GM12878 (cell line): ENCODE data around the gene SLC37A1. TPM values are rescaled to one million over a fixed set of nuclear protein-coding genes. Genes with fewer than 3 reads are reported as not detected.
A peak's percentile ranks its signal among the peaks of the same experiment; 100 is the strongest.

ENCODE experiments used
- ATAC-seq: fragments of 200-7000 bp; cut with Tn5 transposase; 3 replicates; pipeline ENCODE4 v1.9.1; 2020; ENCODE audit warnings: mild to moderate bottlenecking, moderate library complexity
- BruUV-seq: library from RNA; stranded (reverse); fragments of 400-500 nt; replicated peaks from 2 replicates; lab custom pipeline; 2021; lab: Mats Ljungman, UMichigan
- CTCF ChIA-PET: fragments of 300-600 bp; sonication (Branson Sonifier 250); formaldehyde crosslinking; extraction: SDS; loops from one replicate; lab custom pipeline; 2021; ENCODE audit warnings: inconsistent platforms; lab: Yijun Ruan, JAX
- POLR2A ChIA-PET: fragments of 350-600 bp; formaldehyde crosslinking; extraction: SDS; loops from one replicate; lab custom pipeline; 2021; ENCODE audit warnings: inconsistent platforms; lab: Charles Lee
- RAD21 ChIA-PET: fragments of 300-600 bp; sonication (Branson Sonifier 250); formaldehyde crosslinking; loops from one replicate; lab custom pipeline; 2023; ENCODE audit warnings: antibody characterized with exemption; ENCODE audit not compliant: unreplicated experiment; lab: Charles Lee
- SMC1A ChIA-PET: fragments of 300-600 bp; sonication (Branson Sonifier 250); formaldehyde crosslinking; loops from one replicate; lab custom pipeline; 2023; ENCODE audit not compliant: unreplicated experiment, uncharacterized antibody; lab: Charles Lee
- DNase-seq: peaks from one replicate; pipeline ENCODE4 v3.0.0-alpha.2; 2011; ENCODE audit warnings: low read depth, low spot score
- FAIRE-seq: peaks from 3 replicates; lab custom pipeline; 2011; peaks lifted over from hg19 to GRCh38; lab: Jason Lieb, UNC
- H2AFZ ChIP-seq: 2 replicates; pipeline ENCODE4 v1.6.0; 2011; ENCODE audit warnings: low read depth, low read length, control low read depth; ENCODE audit not compliant: control insufficient read depth
- H3K27ac ChIP-seq: 2 replicates; pipeline ENCODE4 v1.5.1; 2011; ENCODE audit warnings: control low read depth; ENCODE audit not compliant: control insufficient read depth, insufficient read depth
- H3K27me3 ChIP-seq, 2 experiments: replicated peaks in 1 of 2; 2 replicates each; pipeline versions ENCODE4 v1.6.0 to v1.6.1; 2011; ENCODE audit warnings: low read length in 1 of 2; ENCODE audit not compliant: control insufficient read depth in 2 of 2, insufficient read depth in 2 of 2
- H3K36me3 ChIP-seq, 2 experiments: 2 replicates each; pipeline ENCODE4 v1.5.1; 2011; ENCODE audit warnings: low read length in 1 of 2; ENCODE audit not compliant: control insufficient read depth in 2 of 2, insufficient read depth in 2 of 2
- H3K4me1 ChIP-seq: 2 replicates; pipeline ENCODE4 v1.6.1; 2011; ENCODE audit warnings: mild to moderate bottlenecking, low read length, moderate library complexity, mixed read lengths; ENCODE audit not compliant: control insufficient read depth, insufficient read depth
- H3K4me2 ChIP-seq: 2 replicates; pipeline ENCODE4 v1.6.0; 2011; ENCODE audit warnings: control low read depth; ENCODE audit not compliant: control insufficient read depth, insufficient read depth
- H3K4me3 ChIP-seq: fragments of 200-600 bp; sonication (generic); 2 replicates; pipeline ENCODE4 v1.5.1; 2016
- H3K79me2 ChIP-seq: 2 replicates; pipeline ENCODE4 v1.6.0; 2011; ENCODE audit warnings: low read length; ENCODE audit not compliant: control insufficient read depth, insufficient read depth
- H3K9ac ChIP-seq: 2 replicates; pipeline ENCODE4 v1.8.0; 2011; ENCODE audit warnings: low read length, control low read depth, mixed read lengths; ENCODE audit not compliant: control insufficient read depth, insufficient read depth
- H3K9me3 ChIP-seq: replicated peaks from 3 replicates; pipeline ENCODE4 v1.5.1; 2011; ENCODE audit warnings: mild to moderate bottlenecking, low read length; ENCODE audit not compliant: control insufficient read depth, insufficient read depth
- H4K20me1 ChIP-seq: 2 replicates; pipeline ENCODE4 v1.6.0; 2011; ENCODE audit not compliant: control insufficient read depth, insufficient read depth
- EGR1 ChIP-seq, 2 experiments: IDR thresholded peaks; 1 replicate in 1 of 2; 2 replicates in 1 of 2; pipeline ENCODE4 v1.6.1; 2011 to 2012; ENCODE audit warnings: low read depth in 2 of 2, low read length in 2 of 2, borderline replicate concordance in 1 of 2, mild to moderate bottlenecking in 1 of 2, moderate library complexity in 1 of 2
- MEF2B ChIP-seq: fragments of 450-650 bp; IDR thresholded peaks from 2 replicates; pipeline ENCODE4 v1.6.1; 2018; ENCODE audit warnings: mild to moderate bottlenecking, moderate library complexity; ENCODE audit not compliant: partially characterized antibody, poor library complexity, severe bottlenecking
- MLLT1 ChIP-seq: fragments of 450-650 bp; IDR thresholded peaks from 2 replicates; pipeline ENCODE4 v1.6.1; 2016; ENCODE audit warnings: mild to moderate bottlenecking
- SREBF2 ChIP-seq: IDR thresholded peaks from 2 replicates; pipeline ENCODE4 v1.6.1; 2012; ENCODE audit warnings: mild to moderate bottlenecking, low read length
- WRNIP1 ChIP-seq: IDR thresholded peaks from 2 replicates; pipeline ENCODE4 v1.6.1; 2011; ENCODE audit warnings: low read depth, low read length, improper control_type of control experiment, borderline replicate concordance
- ZNF274 ChIP-seq: IDR thresholded peaks from one replicate; pipeline ENCODE4 v1.8.0; 2011; ENCODE audit not compliant: insufficient read length, insufficient read depth
- WGBS: methylation state at CpG from one replicate; pipeline ENCODE4 v1.1.6; 2016; ENCODE audit warnings: low lambda C conversion rate; ENCODE audit not compliant: insufficient replicate concordance, insufficient coverage; ENCODE audit errors: missing lambda C conversion rate; 5-methylcytosine and 5-hydroxymethylcytosine counted together
- in situ Hi-C: fragments of 300-500 bp; cut with MboI; formaldehyde crosslinking; loops from 9 replicates; pipeline ENCODE4 v1.14.3; 2018; ENCODE audit warnings: mixed read lengths
- intact Hi-C: fragments of 100-400 bp; cut with micrococcal nuclease; formaldehyde crosslinking; loops from one replicate; pipeline ENCODE4 v1.14.2; 2022; ENCODE audit not compliant: unreplicated experiment
- polyA plus RNA-seq, 11 experiments: library from polyadenylated mRNA; depleted of rRNA in 4 of 11; unstranded in 6 of 11; stranded (reverse) in 5 of 11; fragments of >200 nt; fragmentation: Nextera tagmentation in 4 of 11; fragmentation: Illumina TruSeq in 1 of 11; extraction: Ambion mirVana in 4 of 11; extraction: Trizol in 1 of 11; gene quantifications; 1 replicate in 1 of 11; 2 replicates in 10 of 11; pipeline versions ENCODE4 v1.2.1 to v1.2.3, GENCODE V29; 2011 to 2016; ENCODE audit warnings: inconsistent platforms in 2 of 11, missing spikeins in 2 of 11, low read depth in 1 of 11
- total RNA-seq, 4 experiments: library from RNA; depleted of rRNA in 3 of 4; stranded (reverse); fragments of >200 nt in 3 of 4; fragmentation: Illumina TruSeq in 1 of 4; extraction: Trizol in 1 of 4; gene quantifications; 2 replicates each; pipeline versions ENCODE4 v1.2.1 to v1.2.3, GENCODE V29; 2013 to 2021
- TF ChIP-seq, protein P1 (sequence below): IDR thresholded peaks from 2 replicates; pipeline ENCODE4 v1.6.1; 2012; ENCODE audit warnings: improper control_type of control experiment, low read depth, low read length; ENCODE audit not compliant: insufficient replicate concordance

Gene SLC37A1
- total and polyA plus RNA-seq, 10 of the 15 experiments (the other 5 are each of a cell fraction or from before 2014, with no cell fraction given), result 1.1 to 35.5 (median 24.4) TPM

DNA sequence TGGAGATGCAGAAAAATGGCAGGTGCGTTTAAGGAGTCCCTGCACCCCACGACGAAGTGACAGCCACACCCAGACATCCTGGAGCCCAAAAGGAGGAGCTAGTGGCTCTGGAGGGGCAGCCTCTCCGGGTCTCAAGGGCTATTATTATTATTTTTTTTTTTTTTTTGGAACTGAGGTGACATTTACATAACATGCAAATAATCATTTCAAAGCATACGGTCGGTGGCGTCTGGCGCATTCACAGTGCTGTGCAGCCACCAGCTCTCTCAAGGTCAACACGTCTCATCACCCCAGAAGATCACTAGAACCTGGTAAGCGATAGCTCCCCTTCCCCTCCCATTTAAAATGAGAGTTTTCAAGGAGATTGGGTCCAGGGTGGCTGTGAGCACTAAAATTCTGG, 72.2 kb downstream of the SLC37A1 start:
- Histone ChIP-seq H4K20me1 (no peaks in the 10 kb centered on the region), H3K27ac (no peak overlapping the region), H3K9me3 (no peaks in the 10 kb centered on the region), H3K27me3 (no peaks in the 10 kb centered on the region), H3K4me1 (no peaks in the 10 kb centered on the region), H3K9ac (no peak overlapping the region)
- 0 out of 3 replicates have a peak, but pooled peaks have one; percentile 26 for ATAC-seq
- TF ChIP-seq SREBF2, result no peak
- no peak for TF ChIP-seq MLLT1
- TF ChIP-seq EGR1 (IDR thresholded peaks at IDR 0.05; ENCODE audit: borderline replicate concordance in 1 of 2, low read depth in 2 of 2, low read length in 2 of 2), result no peak
- TF ChIP-seq, protein P1, sequence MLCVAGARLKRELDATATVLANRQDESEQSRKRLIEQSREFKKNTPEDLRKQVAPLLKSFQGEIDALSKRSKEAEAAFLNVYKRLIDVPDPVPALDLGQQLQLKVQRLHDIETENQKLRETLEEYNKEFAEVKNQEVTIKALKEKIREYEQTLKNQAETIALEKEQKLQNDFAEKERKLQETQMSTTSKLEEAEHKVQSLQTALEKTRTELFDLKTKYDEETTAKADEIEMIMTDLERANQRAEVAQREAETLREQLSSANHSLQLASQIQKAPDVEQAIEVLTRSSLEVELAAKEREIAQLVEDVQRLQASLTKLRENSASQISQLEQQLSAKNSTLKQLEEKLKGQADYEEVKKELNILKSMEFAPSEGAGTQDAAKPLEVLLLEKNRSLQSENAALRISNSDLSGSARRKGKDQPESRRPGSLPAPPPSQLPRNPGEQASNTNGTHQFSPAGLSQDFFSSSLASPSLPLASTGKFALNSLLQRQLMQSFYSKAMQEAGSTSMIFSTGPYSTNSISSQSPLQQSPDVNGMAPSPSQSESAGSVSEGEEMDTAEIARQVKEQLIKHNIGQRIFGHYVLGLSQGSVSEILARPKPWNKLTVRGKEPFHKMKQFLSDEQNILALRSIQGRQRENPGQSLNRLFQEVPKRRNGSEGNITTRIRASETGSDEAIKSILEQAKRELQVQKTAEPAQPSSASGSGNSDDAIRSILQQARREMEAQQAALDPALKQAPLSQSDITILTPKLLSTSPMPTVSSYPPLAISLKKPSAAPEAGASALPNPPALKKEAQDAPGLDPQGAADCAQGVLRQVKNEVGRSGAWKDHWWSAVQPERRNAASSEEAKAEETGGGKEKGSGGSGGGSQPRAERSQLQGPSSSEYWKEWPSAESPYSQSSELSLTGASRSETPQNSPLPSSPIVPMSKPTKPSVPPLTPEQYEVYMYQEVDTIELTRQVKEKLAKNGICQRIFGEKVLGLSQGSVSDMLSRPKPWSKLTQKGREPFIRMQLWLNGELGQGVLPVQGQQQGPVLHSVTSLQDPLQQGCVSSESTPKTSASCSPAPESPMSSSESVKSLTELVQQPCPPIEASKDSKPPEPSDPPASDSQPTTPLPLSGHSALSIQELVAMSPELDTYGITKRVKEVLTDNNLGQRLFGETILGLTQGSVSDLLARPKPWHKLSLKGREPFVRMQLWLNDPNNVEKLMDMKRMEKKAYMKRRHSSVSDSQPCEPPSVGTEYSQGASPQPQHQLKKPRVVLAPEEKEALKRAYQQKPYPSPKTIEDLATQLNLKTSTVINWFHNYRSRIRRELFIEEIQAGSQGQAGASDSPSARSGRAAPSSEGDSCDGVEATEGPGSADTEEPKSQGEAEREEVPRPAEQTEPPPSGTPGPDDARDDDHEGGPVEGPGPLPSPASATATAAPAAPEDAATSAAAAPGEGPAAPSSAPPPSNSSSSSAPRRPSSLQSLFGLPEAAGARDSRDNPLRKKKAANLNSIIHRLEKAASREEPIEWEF, result no peak
- no peak for TF ChIP-seq MEF2B
- no peak for TF ChIP-seq WRNIP1
- no peak for TF ChIP-seq ZNF274
- TF ChIP-seq, all 136 proteins: peak for 0
- H3K36me3 ChIP-seq, result no peaks in the 10 kb centered on the region
- ChIA-PET POLR2A (interaction anchor here (0.7 kb wide), 1 partner anchor 304 kb away, joined by 8 read pairs; no protein-coding TSS in a partner anchor), SMC1A (no interaction called here), RAD21 (interaction anchor here (0.6 kb wide), 1 partner anchor 855 kb away, joined by 3 read pairs; no protein-coding TSS in a partner anchor), CTCF (no interaction called here)
- FAIRE-seq (no peak), DNase-seq (no peak)
- no peak overlapping the region for H3K4me3 ChIP-seq
- in situ Hi-C loops, result no loop called here
- H2AFZ ChIP-seq, result no peak overlapping the region
- intact Hi-C loops, result no loop called here
- WGBS, result 14% methylated on average over 10 of the region's 10 CpGs
- no peak overlapping the region for H3K4me2 ChIP-seq
- no peaks in the 10 kb centered on the region for H3K79me2 ChIP-seq
- no TSS peak for BruUV-seq
